PFSK-1 (cell line): ENCODE results near the gene OSBPL9.

Experiments used
- FOXP2 ChIP-seq: optimal IDR thresholded peaks from 2 replicates; pipeline ENCODE3; 2011; ENCODE audit warnings: borderline replicate concordance, control low read depth, inconsistent platforms; ENCODE audit not compliant: insufficient read depth; ENCODE audit errors: extremely low read length, extremely low read depth
- POLR2AphosphoS5 ChIP-seq: IDR thresholded peaks from 2 replicates; pipeline ENCODE4 v1.6.1; 2012; ENCODE audit warnings: low read depth, mild to moderate bottlenecking, control low read depth, low read length, moderate library complexity
- REST ChIP-seq, 2 experiments: IDR thresholded peaks; 2 replicates each; pipeline versions ENCODE4 v1.6.1 to v1.8.0; 2011 to 2012; ENCODE audit warnings: low read depth in 2 of 2, low read length in 2 of 2, control low read depth in 1 of 2, inconsistent platforms in 1 of 2, mild to moderate bottlenecking in 1 of 2, moderate library complexity in 1 of 2; ENCODE audit not compliant: insufficient read depth in 1 of 2
- SIN3A ChIP-seq: IDR thresholded peaks from 2 replicates; pipeline ENCODE4 v1.6.1; 2012; ENCODE audit warnings: mild to moderate bottlenecking, low read length, moderate library complexity, borderline replicate concordance; ENCODE audit not compliant: insufficient read depth
- TAF1 ChIP-seq: IDR thresholded peaks from 2 replicates; pipeline ENCODE4 v1.6.1; 2012; ENCODE audit warnings: low read length, control low read depth, borderline replicate concordance; ENCODE audit not compliant: insufficient read depth

OSBPL9 gene

GRCh38 chr1:51792864-51793263 is 176.0 kb downstream of the OSBPL9 start:
- TF ChIP-seq FOXP2, result no peak
- TF ChIP-seq REST (IDR thresholded peaks at IDR 0.05; ENCODE audit: insufficient read depth in 1 of 2, low read depth in 2 of 2, low read length in 2 of 2), result no peak
- no peak for TF ChIP-seq TAF1
- no peak for TF ChIP-seq POLR2AphosphoS5

- TF ChIP-seq POLR2AphosphoS5, result no peak
- no peak for TF ChIP-seq TAF1
- TF ChIP-seq SIN3A, result no peak
- no peak for TF ChIP-seq REST (IDR thresholded peaks at IDR 0.05; ENCODE audit: insufficient read depth in 1 of 2, low read depth in 2 of 2, low read length in 2 of 2)
- no peak for TF ChIP-seq FOXP2
Observed at GRCh38 chr1:51794260-51794659, 177.4 kb downstream of the OSBPL9 start.

GRCh38 chr1:51794868-51795267 is 178.0 kb downstream of the OSBPL9 start:
- TF ChIP-seq POLR2AphosphoS5 (no peak), REST (IDR thresholded peaks at IDR 0.05; ENCODE audit: insufficient read depth in 1 of 2, low read depth in 2 of 2, low read length in 2 of 2) (no peak), TAF1 (no peak), FOXP2 (no peak), SIN3A (no peak)

- no peak for TF ChIP-seq FOXP2
- TF ChIP-seq POLR2AphosphoS5, result no peak
- no peak for TF ChIP-seq TAF1
- TF ChIP-seq SIN3A, result no peak
- no peak for TF ChIP-seq REST (IDR thresholded peaks at IDR 0.05; ENCODE audit: insufficient read depth in 1 of 2, low read depth in 2 of 2, low read length in 2 of 2)
Observed at GRCh38 chr1:51799372-51799771, 182.5 kb downstream of the OSBPL9 start.

- TF ChIP-seq TAF1 (no peak), POLR2AphosphoS5 (no peak), FOXP2 (no peak), SIN3A (no peak), REST (IDR thresholded peaks at IDR 0.05; ENCODE audit: insufficient read depth in 1 of 2, low read depth in 2 of 2, low read length in 2 of 2) (no peak)
Observed at GRCh38 chr1:51814513-51814912, 197.6 kb downstream of the OSBPL9 start.
